ENCODE measurements around the gene TWF2.
A peak's percentile ranks its signal among the peaks of the same experiment; 100 is the strongest.

TWF2 gene

GRCh38 chr3:52237657-52238172 lies 1.2 kb downstream of the TWF2 start:
- peak; percentile 98 for DNase-seq (ENCODE audit: low spot score)

DNA sequence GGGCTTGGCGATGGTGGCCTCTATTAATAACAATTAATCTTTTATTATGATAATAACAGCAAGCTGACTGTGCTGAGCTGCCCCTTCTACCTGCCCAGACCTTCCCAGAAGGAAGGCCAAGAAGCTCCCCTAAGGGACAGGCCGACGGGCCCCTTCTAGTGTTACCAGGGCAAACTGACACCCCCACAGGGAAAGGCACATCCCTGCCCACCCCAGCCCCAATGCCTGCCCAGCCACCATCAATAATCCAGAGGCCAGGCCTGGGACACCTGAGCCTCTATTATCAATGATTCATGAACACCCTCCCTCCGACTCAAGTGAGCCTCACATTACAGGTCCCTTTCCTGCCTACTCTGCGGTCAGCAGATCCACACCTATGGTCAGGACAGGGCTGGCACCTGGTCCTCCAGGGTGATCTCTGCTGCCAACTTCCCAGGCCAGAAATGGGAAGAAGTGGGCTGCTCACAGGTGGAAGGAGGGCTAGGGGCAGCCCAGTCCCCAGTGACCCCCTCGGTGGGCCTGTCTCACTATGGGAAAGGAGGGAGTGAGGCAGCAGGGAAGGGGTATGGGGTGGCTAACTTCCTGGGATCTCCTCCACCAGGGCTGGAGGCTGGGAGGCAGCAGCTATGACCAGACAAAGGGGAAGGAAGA lies 1.8 kb downstream of the TWF2 start:
- no peak for DNase-seq (ENCODE audit: low spot score)

DNA sequence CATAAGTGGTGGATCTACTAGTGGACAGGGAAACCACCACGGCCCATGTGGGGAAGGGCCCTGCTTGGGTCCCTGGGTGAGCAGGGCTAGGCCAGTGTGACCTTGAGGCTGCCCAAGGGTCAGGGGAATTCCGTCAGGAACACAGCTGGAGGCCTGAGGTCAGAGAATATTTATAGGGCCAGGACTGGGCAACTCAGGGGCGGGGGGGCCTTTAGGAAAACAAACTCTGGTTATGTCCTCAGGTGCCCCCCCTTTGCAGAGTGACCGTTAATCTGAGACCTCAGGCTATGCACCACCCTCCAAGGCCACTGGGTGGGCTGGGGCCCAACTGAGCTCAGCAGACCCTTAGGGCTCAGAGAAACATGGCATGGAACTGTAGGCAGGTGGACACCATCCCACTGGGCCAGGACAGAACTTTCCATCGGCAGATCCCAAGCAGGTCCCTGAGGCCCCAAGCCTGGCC lies 2.5 kb downstream of the TWF2 start:
- DNase-seq (ENCODE audit: low spot score) = no peak

DNA sequence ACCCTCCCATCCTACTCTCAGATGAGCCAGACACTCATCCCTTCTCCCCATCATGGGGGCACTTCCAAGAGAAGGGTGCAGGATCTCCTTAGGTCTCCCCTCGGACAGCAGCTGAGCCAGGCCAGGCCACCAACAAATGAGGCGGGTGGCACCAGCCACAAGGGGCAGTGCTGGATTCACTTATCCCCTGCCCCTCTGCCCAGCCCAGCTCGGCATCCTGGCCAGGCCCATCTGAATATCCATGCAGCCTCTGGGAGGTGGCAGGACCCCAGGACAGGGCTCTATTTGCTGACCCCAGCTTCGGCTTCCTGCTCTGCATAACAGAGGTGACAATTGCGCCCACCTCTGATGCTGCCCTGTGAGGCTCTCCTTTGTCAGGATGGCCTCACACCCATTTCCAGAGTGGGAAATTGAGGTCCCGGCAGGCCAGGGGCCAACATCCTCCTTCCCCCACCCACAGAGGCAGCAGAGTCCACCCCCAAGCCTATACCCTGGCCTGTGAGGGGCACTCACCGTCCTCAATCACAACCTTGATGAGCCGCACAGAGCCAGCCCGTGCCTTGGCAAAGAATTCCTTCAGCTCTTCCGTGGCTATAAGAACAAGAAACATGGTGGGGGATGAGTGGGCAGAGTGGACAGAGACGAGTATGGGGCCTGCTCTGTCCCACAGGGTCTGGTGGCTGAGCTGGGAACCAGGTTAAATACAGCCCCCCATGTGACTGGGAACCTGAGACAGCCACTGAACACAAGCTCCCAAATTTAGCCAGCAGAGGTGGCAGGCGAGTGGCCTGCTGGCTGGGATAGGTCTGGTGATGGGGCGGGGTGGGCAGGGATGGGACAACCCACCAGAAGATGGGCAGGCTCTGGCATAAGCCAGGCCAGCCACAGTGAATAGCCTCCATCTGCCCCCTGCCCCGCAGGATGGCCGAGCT lies 4.2 kb downstream of the TWF2 start:
- no peak for DNase-seq (ENCODE audit: low spot score)

- DNase-seq (ENCODE audit: low spot score) = no peak
Measured at GRCh38 chr3:52233968-52234367, 5.0 kb downstream of the TWF2 start.

- DNase-seq (ENCODE audit: low spot score) = no peak
Measured at GRCh38 chr3:52233108-52233591, 5.8 kb downstream of the TWF2 start.

DNA sequence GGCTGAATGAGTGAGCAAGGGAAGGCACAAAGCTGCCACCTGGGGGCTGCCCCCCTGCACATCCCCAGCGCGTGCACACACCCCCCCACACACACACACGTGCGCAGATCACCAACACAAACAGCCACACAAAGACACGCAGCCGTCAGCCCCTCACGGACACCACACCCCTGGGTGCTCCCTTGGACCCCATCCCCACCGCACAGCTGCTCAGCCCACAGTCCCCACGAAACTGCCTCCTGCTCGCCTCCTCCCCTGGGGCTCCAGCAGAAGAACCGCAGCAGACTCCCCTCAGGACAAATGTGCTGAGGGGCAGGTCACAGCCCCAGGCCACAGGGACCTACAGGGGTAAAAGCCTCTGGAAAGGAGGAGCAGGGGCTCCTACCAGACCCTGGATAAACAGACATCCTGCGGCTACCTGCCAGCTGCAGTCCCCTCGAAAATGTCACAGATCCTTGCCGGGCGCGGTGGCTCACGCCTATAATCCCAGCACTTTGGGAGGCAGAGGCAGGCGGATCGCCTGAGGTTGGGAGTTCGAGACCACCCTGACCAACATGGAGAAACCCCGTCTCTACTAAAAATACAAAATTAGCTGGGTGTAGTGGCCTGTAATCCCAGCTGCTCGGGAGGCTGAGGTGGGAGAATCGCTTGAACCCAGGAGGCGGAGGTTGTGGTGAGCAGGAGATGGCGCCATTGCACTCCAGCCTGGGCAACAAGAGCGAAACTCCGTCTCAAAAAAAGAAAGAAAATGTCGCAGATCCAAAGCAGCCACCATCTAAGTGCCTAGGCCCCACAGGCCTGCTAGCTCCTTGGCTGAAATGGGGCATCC lies 6.5 kb downstream of the TWF2 start:
- DNase-seq (ENCODE audit: low spot score) = no peak

DNA sequence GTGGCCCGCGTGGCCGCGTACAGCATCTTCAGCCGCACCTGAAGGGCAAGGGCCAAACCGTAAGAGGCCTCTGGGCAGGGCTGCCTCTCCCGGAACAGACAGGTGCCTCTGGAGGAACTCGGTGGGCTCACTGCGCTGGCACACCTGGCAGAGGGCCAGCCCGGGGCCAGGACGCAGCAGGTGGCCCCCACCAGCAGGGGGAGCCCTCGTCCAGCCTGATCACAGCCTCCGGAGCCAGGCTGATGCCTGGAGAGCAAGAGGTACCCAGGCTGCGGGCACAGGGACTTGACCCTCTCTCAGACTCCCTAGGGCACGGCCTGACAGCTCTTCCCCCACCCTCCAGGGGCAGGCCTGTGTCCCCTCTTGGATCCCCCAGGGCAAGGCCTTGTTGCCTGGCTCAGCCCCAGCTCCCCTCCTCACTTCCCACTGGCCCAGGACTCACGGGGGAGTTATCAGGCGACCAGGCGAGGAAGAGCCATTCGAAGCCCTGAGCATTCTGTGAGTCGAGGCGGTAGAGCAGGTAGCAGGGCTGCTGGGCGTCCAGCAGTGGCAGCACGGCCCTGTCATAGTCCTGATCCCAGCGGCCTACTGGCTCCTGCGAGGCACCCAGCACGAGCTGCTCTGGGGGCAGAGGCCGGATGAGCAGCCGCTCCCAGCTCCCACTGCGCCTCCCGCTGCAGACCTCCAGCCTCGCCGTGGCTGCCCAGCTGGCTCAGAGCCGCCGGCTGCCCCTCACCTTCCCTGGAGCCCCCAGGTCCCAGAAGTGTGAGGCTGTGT lies 7.3 kb downstream of the TWF2 start:
- DNase-seq (ENCODE audit: low spot score) = peak; percentile 68

- no peak for DNase-seq (ENCODE audit: low spot score)
Measured at GRCh38 chr3:52230889-52231499, 8.0 kb downstream of the TWF2 start.

DNA sequence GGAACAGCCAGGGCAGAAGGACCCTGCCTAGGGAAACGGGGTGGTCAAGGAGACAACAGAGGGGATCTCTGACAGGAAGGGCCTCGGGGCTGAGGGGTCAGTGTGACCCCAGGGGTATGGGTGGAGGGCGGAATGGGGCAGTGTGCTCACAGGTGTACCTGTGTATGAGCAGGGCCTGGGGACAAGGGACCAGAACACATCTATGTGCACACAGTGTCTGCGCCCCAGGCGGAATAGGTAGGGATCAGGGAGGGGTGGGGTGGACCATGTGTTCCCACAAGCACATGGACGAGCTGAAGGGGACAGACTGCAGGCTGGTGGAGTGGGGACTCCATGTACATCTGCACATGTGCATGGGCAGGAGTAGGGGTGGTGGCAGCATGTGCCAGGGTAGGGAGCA lies 8.5 kb downstream of the TWF2 start:
- DNase-seq (ENCODE audit: low spot score) = no peak

- no peak for DNase-seq (ENCODE audit: low spot score)
Measured at GRCh38 chr3:52229656-52230055, 9.3 kb downstream of the TWF2 start.

DNA sequence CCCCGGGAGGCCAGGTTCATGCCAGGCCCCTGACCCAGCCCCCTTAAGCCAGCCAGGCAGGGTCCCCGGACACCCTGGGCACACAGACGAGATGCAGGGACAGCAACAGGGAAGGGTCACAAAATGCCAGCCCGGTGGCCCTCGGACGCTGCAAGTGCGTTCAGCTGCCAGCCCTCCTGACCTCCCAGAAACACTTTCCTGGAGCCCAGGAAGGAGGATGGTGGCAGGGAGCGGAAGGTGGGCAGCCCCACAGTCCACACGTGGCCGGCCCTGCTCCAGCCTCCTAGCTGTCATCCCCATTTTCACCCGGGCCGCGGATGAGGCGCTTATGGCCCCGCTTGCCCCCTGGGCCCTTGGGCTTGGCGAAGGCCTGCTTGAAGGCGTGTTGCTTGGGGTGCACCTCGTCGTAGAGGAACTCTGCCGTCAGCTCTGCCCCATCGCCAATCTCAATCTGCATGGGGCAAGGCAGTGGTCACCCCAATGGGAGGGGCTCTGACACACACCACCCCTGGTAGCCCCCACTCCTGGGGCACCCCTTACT lies 10.1 kb downstream of the TWF2 start:
- DNase-seq (ENCODE audit: low spot score) = no peak

GRCh38 chr3:52228266-52228665 lies 10.7 kb downstream of the TWF2 start:
- DNase-seq (ENCODE audit: low spot score) = no peak

GRCh38 chr3:52227766-52228165 lies 11.2 kb downstream of the TWF2 start:
- no peak for DNase-seq (ENCODE audit: low spot score)

- DNase-seq (ENCODE audit: low spot score) = no peak
Measured at GRCh38 chr3:52227117-52227516, 11.8 kb downstream of the TWF2 start.

- DNase-seq (ENCODE audit: low spot score) = no peak
Measured at GRCh38 chr3:52226229-52226817, 12.6 kb downstream of the TWF2 start.

GRCh38 chr3:52225452-52226228 lies 13.3 kb downstream of the TWF2 start, which contains the start of gene TLR9:
Gene TLR9, minus strand, starts transcription at chr3:52225645. Its CDS starts 116 bp downstream, at chr3:52225529.
- DNase-seq (ENCODE audit: low spot score) = no peak

- no peak for DNase-seq (ENCODE audit: low spot score)
Measured at GRCh38 chr3:52223449-52224408, 15.2 kb downstream of the TWF2 start.

All from AG08395 (cell line).